ENCODE results near the gene RREB1. TPM values are rescaled to one million over a fixed set of nuclear protein-coding genes. Genes with fewer than 3 reads are reported as not detected.

The RREB1 gene
- total RNA-seq, 1 experiment from 2014 or later, result 35.8 TPM

DNA sequence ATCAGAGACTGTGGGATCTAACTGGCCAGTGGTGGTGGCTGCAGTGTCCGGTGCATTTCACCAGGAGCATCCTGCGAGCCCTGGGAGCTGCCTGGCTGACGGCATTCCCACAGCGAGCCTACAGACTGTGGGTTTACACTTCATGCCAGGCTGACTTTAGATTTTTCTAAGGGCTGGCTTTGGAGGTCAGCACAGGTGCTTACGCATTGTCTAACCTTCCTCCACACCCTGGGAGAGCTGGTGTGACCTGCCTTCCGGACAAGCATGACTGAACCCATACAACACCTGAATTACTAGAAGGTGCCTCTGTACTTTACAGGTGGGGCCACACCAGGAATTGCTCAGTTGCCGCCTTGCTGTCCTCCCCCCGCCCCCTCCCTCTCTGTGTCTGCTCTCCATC lies 96.2 kb downstream of the RREB1 start:
- no peaks in the 10 kb centered on the region for H3K4me1 ChIP-seq (ENCODE audit: insufficient read depth, low read length)
- H2BK20ac ChIP-seq (ENCODE audit: low read depth, low read length, poor library complexity, severe bottlenecking), result no peak overlapping the region
- no peak overlapping the region for H3K9ac ChIP-seq (ENCODE audit: extremely low read depth, insufficient read length, low read length)
- no peak for DNase-seq
- H3K27me3 Mint-ChIP-seq (ENCODE audit: low read depth), result no peaks in the 10 kb centered on the region; the same call in 1 of the 2 replicates
- H3K14ac ChIP-seq (ENCODE audit: insufficient read depth, low read length), result no peak overlapping the region
- no peak overlapping the region for H3K27ac ChIP-seq (ENCODE audit: insufficient read length, low read depth, low read length)
- H3K9me3 Mint-ChIP-seq, result no peaks in the 10 kb centered on the region
- H3K27ac Mint-ChIP-seq, result no peak overlapping the region
- no peak overlapping the region for H2BK120ac ChIP-seq (ENCODE audit: low read depth, low read length, poor library complexity, severe bottlenecking)
- no peak overlapping the region for H2AK5ac ChIP-seq (ENCODE audit: insufficient read length, low read length)
- H4K91ac ChIP-seq (ENCODE audit: insufficient read length, low read depth, low read length), result no peak overlapping the region
- H3K36me3 Mint-ChIP-seq (ENCODE audit: insufficient read depth in 1 of 3, low read depth in 3 of 3), result peaks cover 4 to 10% (median 5%) of the 10 kb centered on the region in 3 experiments; a peak in 6 of 7 replicates
- H3K18ac ChIP-seq (ENCODE audit: insufficient read length, low read depth, low read length), result no peak overlapping the region
- no peak overlapping the region for H3K4me2 ChIP-seq (ENCODE audit: insufficient read depth, insufficient read length, low read length)
- TF ChIP-seq, protein P1, sequence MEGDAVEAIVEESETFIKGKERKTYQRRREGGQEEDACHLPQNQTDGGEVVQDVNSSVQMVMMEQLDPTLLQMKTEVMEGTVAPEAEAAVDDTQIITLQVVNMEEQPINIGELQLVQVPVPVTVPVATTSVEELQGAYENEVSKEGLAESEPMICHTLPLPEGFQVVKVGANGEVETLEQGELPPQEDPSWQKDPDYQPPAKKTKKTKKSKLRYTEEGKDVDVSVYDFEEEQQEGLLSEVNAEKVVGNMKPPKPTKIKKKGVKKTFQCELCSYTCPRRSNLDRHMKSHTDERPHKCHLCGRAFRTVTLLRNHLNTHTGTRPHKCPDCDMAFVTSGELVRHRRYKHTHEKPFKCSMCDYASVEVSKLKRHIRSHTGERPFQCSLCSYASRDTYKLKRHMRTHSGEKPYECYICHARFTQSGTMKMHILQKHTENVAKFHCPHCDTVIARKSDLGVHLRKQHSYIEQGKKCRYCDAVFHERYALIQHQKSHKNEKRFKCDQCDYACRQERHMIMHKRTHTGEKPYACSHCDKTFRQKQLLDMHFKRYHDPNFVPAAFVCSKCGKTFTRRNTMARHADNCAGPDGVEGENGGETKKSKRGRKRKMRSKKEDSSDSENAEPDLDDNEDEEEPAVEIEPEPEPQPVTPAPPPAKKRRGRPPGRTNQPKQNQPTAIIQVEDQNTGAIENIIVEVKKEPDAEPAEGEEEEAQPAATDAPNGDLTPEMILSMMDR (conservative IDR thresholded peaks at IDR 0.05), result no peak
- no peaks in the 10 kb centered on the region for H3K79me1 ChIP-seq (ENCODE audit: insufficient read depth, low read depth, low read length, poor library complexity, severe bottlenecking)
- no peaks in the 10 kb centered on the region for H3K79me2 ChIP-seq (ENCODE audit: insufficient read depth, low read length)
- H3K56ac ChIP-seq (ENCODE audit: insufficient read length, low read depth, low read length), result no peak overlapping the region
- H3K9me3 ChIP-seq (ENCODE audit: control insufficient read depth, low read depth, low read length), result no peaks in the 10 kb centered on the region
- H3K23ac ChIP-seq (ENCODE audit: insufficient read length, low read depth, low read length), result no peak overlapping the region
- H2BK5ac ChIP-seq (ENCODE audit: insufficient read length, low read length), result no peak overlapping the region
- no peak overlapping the region for H2BK12ac ChIP-seq (ENCODE audit: insufficient read length, low read depth, low read length)
- H3K4me3 Mint-ChIP-seq, result no peak overlapping the region
- H4K8ac ChIP-seq (replicated peaks; ENCODE audit: insufficient read length, low read depth, low read length), result no peak overlapping the region
- no peak overlapping the region for H3K4ac ChIP-seq (ENCODE audit: low read depth, low read length)
- no peaks in the 10 kb centered on the region for H3K27me3 ChIP-seq (ENCODE audit: insufficient read depth, low read length)
- H2BK15ac ChIP-seq (ENCODE audit: low read depth, low read length), result no peak overlapping the region
- H3T11ph ChIP-seq (ENCODE audit: low read length), result no peak overlapping the region
- H4K5ac ChIP-seq (ENCODE audit: insufficient read length, low read depth, low read length), result no peak overlapping the region
- H3K23me2 ChIP-seq (ENCODE audit: insufficient read length, low read depth, low read length, poor library complexity, severe bottlenecking), result no peaks in the 10 kb centered on the region
- H2AFZ ChIP-seq (ENCODE audit: low read length), result no peak overlapping the region
- peaks cover 9 to 10% of the 10 kb centered on the region in 2 experiments; a peak in 3 of 4 replicates for H3K4me1 Mint-ChIP-seq
- no peaks in the 10 kb centered on the region for H4K20me1 ChIP-seq (ENCODE audit: control insufficient read depth, insufficient read depth, insufficient read length)
- WGBS (ENCODE audit: extremely low coverage, insufficient read length, low lambda C conversion rate), result no CpG with 5 or more reads among the region's 8 CpGs

Measured in H9 (cell line).